HG03575 (cell line): ENCODE measurements around the gene DPRX.

ENCODE experiments used
- ATAC-seq: cut with Tn5 transposase; IDR thresholded peaks from one replicate; pipeline ENCODE4 v1.9.1; 2021; ENCODE audit not compliant: unreplicated experiment, insufficient number of reproducible peaks, low FRiP score; ENCODE audit errors: extremely low read depth

The DPRX gene

GRCh38 chr19:53631949-53632407, at the start of gene DPRX:
Gene DPRX (plus strand): TSS chr19:53631999. CDS start chr19:53632107, 108 bp downstream.
- ATAC-seq: no peak

GRCh38 chr19:53583181-53583580, 48.6 kb upstream of the DPRX start:
- ATAC-seq: no peak

- no peak for ATAC-seq
These were observed 45.5 kb upstream of the DPRX start for GRCh38 chr19:53586277-53586691.

GRCh38 chr19:53594811-53595509, 36.8 kb upstream of the DPRX start:
- ATAC-seq: no peak

GRCh38 chr19:53595510-53595867, 36.3 kb upstream of the DPRX start:
- ATAC-seq: no peak

- no peak for ATAC-seq
These were observed 35.7 kb upstream of the DPRX start for GRCh38 chr19:53596056-53596455.

- ATAC-seq: no peak
These were observed 34.8 kb upstream of the DPRX start for GRCh38 chr19:53597023-53597422.

GRCh38 chr19:53598361-53598760, 33.4 kb upstream of the DPRX start:
- ATAC-seq: no peak

- ATAC-seq: no peak
These were observed 31.6 kb upstream of the DPRX start for GRCh38 chr19:53600217-53600616.

- ATAC-seq: no peak
These were observed 25.8 kb upstream of the DPRX start for GRCh38 chr19:53606031-53606430.

GRCh38 chr19:53608381-53608780, 23.4 kb upstream of the DPRX start:
- no peak for ATAC-seq

- no peak for ATAC-seq
These were observed 18.9 kb upstream of the DPRX start for GRCh38 chr19:53612762-53613526.

GRCh38 chr19:53621885-53622740, 9.7 kb upstream of the DPRX start:
- no peak for ATAC-seq

GRCh38 chr19:53624771-53625545, 6.8 kb upstream of the DPRX start:
- ATAC-seq: no peak

- ATAC-seq: no peak
These were observed 5.3 kb upstream of the DPRX start for GRCh38 chr19:53626486-53626885.

- no peak for ATAC-seq
These were observed 4.8 kb upstream of the DPRX start for GRCh38 chr19:53626976-53627375.

GRCh38 chr19:53634768-53635167, 3.0 kb downstream of the DPRX start:
- no peak for ATAC-seq

GRCh38 chr19:53639471-53639870, 7.7 kb downstream of the DPRX start:
- ATAC-seq: no peak
